Stimulated activated CD8-positive, alpha-beta memory T cell treated with anti-CD3 and anti-CD28 coated beads, Interleukin-7, amount 100 ng/mL, for 24 hours (primary cell): Measurements from ENCODE around the gene ZNF559.
"Not testable (repeated sequence)": the region's sequence is repeated elsewhere in the genome, so short reads cannot be mapped to it uniquely, and the experiment has no call there.

ENCODE experiments used
- DNase-seq: peaks from one replicate; pipeline ENCODE4 v3.0.0-alpha.2; 2020; ENCODE audit warnings: low read depth

Gene ZNF559

DNA sequence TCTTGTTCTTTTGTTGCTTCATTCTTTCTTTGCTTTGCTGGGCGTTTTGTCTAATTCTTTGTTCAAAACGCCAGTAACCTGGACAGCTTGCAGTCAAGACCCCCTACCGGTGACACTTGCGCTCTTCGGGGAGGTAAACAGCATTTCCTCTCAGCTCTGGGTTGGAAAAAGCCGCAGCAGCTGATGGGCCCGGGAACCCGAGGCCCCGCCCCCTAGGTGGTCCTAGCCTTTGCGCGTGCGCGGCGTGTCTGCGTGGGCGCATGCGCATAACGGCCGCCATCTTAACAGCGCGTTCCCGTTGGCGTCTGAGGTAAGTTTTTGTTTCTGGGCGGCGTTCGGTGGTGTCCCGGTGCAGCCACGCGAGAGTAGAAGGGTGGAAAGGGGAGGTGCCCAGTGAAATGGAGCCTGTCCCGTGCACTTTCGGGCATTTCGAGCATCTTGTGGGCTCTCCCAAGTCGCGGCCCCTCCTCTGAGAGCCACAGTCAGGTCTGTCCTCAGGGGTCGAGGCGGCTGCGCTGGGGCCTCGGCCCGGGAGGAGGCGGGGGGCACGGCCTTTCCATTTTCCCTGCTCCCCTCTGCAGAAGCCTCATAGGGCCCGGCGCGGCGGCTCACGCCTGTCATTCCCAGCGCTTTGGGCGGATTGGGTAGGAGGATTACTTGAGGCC, at the start of gene ZNF559:
TSS of gene ZNF559 (plus strand) at position 261 of the 665 bp plus-strand sequence. CDS start 14,371 bp downstream, outside the sequence.
- DNase-seq = peak; percentile 95

DNA sequence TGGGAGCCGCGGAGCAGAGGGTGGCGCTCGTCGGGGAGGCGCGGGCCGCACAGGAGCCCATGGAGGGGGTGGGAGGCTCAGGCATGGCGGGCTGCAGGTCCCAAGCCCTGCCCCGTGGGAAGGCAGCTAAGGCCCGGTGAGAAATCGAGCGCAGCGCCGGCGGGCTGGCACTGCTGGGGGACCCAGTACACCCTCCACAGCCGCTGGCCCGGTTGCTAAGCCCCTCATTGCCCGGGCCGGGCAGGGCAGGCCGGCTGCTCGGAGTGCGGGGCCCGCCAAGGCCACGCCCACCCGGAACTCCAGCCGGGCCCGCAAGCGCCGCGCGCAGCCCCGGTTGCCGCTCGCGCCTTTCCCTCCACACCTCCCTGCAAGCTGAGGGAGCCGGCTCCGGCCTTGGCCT, 40.5 kb upstream of the ZNF559 start:
- DNase-seq = not testable (repeated sequence)

DNA sequence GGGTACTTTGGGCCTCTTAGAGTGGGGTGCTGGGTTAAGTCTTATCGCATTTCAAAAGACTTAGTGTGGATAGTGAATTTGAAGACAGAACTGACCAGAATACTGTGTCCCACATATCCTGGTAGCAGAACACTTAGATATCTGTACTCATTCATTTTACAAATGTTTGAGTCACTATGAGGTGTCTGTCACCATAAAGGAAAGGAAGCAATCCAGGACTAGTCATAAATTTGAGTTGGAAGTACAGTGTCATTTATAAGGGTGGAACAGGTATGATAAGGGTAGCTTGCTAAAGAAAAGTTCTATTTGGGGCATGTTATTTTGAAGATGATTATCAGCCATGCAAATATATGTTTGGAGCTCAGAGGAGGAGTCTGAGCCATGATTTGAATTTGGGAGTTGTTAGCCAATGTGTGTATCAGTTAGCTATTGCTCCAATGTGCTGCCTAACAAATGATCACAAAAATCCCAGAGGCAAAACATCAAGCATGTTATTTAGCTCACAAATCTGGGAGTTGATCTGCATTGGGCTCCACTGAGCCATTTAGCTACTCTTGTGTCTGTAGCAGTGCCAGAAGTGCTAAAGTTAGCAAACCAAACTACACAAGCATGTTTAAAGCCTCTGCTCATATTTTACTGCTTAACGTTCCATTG, 34.6 kb upstream of the ZNF559 start:
- DNase-seq = no peak

DNA sequence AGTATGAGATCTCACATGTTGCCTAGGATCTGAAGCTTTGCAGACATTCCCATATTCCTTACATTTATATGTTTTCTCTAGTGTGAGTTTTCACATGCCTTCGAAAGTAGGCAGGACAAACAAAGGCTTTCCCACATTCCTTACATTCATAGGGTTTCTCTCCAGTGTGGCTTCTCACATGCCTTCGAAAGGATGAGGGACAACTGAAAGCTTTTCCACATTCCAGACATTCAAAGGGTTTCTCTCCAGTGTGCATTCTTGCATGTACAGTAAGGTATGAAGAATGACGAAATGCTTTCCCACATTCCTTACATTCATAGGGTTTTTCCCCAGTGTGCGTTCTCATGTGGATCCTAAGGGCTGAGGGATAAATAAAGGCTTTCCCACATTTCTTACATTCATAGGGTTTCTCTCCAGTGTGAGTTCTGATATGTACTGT, 28.5 kb upstream of the ZNF559 start:
- no peak for DNase-seq

DNA sequence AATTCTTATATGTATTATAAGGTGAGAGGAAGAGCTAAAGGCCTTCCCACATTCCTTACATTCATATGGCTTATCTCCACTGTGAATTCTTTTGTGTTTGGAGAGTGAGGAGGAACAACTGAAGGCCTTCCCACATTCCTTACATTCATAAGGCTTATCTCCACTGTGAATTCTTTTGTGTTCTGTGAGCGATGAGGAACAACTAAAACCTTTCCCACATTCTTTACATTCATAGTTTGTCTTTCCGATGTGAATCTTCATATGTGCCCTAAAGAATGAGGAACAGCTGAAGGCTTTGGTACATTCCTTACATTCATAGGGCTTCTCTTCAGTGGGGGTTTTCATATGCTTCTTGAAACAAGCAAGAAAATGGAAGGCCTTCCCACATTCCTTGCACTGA, 27.6 kb upstream of the ZNF559 start:
- DNase-seq = no peak

DNA sequence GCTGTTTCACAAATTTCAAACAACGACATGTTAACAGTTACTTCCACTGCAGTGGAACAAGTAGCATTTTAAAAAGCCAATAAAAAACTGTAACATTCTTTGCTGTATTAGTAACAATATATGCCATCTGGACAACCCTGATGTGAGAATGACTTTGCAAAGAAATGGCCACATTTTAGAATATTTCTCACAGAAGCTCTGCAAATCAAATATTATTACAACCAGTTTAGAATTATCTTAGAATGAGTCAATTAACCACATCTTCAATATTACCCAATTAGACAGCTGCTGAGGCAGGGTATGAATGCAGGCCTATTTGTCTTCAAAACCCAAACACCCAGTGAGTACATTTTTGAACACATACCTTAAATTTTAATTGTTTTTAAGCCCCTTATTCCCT, 17.5 kb upstream of the ZNF559 start:
- DNase-seq = no peak

DNA sequence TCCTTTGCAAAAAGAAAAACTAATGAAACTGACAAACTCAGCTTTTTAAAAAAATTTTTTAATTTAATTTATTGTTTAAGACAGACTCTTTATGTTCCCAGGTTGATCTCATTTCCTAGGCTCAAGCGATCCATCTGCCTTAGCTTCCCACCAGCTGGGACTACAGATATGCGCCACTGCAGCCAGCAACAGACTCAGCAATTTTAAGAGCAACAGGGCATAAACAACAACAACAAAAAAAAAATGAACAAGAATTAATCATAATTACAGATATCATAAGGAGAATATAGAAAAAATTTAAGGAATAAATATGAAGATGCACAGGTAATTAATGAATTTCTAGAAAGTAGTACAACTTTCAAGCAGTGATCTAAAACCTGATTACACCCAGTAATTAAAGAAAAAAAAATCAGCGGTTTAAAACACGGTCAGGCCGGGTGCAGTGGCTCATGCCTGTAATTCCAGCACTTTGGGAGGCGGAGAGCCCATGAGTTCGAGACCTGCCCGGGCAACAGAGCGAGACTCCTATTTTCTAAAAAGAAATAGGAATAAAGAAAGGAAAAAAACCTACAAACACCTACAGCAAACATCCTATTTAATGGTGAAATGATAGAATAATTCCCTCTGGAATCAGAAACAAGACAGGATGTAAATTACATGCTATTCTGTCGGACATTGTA, 15.7 kb upstream of the ZNF559 start:
- no peak for DNase-seq

DNA sequence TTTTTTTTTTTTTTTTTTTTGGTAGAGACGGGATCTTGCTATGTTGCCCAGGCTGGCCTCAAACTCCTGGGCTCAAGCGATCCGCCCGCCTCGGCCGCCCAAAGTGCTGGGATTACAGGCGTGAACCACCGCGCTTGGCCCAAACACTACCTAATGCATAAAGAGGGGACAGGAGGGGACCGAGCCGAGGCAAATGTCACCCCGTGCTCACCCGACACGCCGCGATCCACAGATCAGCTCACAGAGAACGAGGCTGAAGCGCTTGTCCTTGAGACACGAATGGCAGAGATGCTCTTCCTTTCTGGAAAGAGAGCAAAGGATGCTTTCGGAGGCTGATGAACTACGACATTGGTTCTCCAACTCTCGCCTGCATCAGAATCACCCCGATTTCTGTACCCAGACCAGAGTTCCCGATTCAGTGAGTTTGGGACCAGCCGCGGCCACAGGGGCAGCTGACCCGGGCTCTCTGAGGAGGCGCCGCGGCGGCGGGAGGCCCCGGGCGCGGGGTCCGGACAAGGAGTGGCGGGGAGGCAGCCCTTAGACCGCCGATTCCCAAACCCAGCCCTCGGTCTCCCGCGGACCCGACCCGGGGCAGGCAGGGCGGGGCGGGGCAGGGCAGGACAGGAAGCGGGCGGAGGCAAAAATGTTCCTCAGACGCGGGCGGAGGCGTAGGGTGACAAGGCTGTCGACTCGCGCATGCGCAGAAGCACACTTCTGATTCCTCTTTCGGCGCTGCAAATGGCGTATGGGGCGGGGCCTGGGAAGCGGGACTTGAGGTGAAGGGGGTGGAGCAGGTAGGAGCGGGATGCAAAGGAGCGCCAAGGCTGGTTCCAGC, 14.6 kb upstream of the ZNF559 start, which contains the start of gene ZNF699:
TSS of gene ZNF699 (minus strand) at position 700 of the 835 bp plus-strand sequence. CDS start 4,719 bp downstream, outside the sequence.
- peak; percentile 97 for DNase-seq

DNA sequence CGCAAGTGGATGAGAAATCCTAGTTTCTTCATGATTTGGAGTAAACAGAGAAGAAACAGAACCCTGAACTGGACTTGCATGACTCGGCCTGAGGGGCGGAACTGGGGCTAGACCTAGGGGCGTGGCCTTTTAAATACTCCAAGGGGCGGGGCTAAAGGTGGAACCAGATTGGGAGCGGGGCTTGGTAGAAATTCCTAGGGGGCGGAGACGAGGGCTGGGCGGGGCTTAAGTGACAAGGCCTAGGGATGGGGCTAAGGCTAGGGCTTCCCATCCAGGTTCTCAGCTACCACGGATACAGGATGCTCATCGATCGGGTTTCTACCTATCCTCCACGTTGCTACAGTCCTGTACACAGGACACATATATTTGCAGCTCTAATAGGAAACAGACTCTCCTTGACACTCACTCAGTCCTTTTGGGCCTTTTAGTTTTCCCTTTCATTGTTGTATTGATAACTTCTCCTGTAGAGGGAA, 14.0 kb upstream of the ZNF559 start:
- peak; percentile 74 for DNase-seq

DNA sequence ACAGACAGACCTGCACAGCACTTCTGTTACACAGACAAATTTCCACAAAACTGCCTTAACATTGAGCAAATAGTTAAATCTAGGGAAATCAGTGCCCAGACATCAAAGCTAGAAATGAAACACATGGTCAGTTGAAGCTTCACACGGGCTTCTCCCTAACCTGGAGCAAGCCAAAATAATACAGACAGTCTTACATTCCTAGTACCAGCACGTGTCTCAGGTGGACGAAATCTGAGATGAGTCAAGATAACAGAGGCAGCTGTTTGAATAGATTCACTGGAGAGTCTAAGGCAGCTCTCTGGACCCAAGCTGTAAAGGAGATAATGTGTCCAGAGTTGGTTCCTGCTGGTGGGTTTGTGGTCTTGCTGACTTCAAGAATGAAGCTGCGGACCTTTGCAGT, 10.2 kb upstream of the ZNF559 start:
- no peak for DNase-seq

DNA sequence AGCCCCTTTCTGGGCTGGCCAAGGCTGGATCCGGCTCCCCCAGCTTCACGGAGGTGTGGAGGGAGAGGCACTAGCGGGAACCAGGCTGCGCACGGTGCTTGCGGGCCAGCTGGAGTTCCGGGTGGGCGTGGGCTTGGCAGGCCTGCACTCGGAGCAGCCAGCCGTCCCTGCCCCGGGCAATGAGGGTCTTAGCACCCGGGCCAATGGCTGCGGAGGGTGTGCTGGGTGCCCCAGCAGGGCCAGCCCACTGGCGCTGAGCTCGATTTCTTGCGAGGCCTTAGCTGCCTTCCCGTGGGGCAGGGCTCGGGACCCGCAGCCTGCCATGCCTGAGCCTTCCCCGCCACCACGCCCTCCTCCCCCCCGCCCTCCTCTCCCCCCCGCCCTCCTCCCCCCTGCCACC, 2.6 kb upstream of the ZNF559 start:
- no peak for DNase-seq

DNA sequence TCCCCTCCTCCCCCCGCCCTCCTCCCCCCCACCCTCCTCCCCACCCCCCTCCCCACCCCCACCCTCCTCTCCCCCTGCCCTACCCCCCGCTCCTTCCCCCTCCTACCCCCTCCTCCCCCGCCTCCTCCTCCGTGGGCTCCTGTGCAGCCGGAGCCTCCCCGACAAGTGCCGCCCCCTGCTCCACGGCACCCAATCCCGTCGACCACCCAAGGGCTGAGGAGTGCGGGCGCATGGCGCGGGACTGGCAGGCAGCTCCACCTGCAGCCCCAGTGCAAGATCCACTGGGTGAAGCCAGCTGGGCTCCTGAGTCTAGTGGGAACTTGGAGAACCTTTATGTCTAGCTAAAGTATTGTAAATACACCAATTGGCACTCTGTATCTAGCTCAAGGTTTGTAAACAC, 2.2 kb upstream of the ZNF559 start:
- DNase-seq = not testable (repeated sequence)

DNA sequence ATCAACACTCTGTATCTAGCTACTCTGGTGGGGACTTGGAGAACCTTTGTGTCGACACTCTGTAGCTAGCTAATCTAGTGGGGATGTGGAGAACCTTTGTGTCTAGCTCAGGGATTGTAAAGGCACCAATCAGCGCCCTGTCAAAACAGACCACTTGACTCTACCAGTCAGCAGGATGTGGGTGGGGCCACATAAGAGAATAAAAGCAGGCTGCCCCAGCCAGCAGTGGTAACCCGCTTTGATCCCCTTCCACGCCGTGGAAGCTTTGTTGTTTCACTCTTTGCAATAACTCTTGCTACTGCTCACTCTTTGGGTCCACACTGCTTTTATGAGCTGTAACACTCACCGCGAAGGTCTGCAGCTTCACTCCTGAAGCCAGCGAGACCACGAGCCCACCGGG, 1.8 kb upstream of the ZNF559 start:
- not testable (repeated sequence) for DNase-seq

DNA sequence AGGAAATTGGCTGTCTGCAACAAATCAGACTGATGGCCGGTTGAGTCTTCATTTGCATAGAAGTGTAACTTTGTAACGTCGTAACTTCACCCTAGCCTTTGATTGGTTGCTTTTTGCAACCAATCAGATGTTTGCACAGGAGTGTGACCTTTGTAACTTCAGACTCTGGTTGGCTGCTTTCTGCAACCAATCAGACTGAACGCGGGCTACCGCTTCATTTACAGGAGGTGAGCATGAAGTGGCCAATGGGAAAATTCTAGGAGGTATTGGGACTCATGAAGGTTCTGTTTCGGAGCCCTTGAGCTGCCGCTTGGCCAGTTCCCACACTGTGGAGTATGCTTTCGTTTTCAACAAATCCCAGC, 441 bp upstream of the ZNF559 start:
- no peak for DNase-seq

DNA sequence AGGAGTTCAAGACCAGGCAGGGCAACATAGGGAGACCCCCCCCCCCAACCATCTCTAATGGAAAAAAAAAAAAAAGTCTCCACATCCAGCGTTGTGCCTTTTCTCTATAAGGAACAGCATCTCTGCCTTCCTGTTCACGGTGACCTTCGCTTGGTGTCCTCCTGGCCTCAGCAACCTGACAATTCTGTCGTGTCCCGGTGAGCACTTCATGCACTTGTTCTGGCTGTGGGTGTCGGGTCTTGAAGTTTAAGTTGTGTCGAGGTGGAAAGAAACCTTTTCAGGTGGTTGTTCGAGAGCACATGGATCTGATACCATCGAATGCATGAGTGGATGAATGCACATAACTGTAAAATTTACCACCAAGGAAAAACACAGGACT, 594 bp downstream of the ZNF559 start:
- no peak for DNase-seq

DNA sequence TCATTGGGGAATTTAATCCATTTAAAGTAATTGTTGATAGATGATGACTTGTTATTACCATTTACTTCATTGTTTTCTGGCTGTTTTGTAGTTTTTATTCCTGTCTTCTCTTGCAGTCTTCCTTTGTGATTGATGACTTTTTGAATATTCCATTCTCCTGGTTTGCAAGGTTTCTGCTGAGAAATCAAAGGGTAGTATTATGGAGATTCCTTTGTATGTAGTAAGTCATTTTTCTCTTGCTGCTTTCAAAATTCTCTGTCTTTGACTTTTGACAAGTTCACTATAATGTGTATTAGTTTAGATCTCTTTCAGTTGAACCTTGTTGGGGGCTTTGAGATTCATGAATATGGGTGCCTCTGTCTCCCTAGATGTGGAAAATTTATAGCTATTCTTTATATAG, 6.0 kb downstream of the ZNF559 start:
- no peak for DNase-seq

DNA sequence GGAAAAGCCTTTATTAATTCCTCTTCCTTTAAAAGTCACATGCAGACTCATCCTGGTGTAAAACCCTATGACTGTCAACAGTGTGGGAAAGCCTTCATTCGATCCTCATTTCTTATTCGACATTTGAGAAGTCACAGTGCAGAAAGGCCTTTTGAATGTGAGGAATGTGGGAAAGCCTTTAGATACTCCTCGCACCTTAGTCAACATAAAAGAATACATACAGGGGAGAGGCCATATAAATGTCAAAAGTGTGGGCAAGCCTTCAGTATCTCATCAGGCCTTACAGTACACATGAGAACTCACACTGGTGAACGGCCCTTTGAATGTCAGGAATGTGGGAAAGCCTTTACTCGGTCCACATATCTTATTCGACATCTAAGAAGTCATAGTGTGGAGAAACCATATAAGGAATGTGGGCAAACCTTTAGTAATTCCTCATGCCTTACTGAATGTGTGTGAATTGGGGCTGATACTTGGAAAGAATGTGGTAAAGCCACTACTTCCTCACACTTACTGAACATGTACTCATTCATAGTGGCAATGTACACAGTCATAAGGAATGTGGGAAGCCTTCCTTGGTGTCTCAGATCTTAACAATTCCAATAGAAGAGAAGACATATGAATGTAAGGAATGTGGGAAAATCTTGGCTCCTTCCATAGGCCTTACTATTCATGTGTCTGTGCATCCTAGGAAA, 18.8 kb downstream of the ZNF559 start:
- DNase-seq = no peak

DNA sequence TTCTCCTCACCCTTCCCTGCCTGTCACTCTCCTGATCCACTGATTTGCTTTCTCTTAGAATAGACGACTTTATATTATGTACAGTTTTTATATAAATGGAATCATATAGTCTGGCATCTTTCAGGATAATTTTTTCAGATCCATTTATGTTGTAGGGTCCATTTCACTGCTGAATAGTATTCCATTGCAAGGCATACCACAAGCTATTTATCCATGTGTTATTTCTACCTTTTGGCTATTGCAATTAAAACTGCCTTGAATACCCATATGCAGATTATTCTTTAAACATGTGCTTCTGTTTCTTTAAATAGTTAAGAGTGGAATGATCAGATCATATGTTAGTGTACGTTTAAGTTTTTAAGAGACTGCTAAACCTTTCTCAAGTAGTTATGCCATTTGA, 21.0 kb downstream of the ZNF559 start:
- DNase-seq = no peak

DNA sequence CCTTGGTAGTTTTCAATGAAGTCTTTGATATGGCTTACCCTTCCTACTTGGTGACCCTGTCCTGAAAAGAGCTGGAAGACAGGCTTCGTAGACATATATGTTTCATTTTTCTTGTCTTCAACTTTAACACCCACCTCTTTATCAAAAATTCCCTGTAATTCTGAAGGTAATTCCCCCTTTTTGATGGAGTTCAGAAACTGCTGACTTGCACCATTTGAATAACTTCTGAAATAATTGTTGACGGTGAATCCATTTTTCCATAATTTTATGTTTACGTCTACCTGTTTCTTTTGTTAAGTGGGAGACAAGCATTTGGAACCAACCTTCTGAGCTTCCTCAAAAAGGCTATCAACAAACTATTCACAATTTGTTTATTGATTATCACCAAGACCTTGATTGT, 24.3 kb downstream of the ZNF559 start:
- DNase-seq = no peak

DNA sequence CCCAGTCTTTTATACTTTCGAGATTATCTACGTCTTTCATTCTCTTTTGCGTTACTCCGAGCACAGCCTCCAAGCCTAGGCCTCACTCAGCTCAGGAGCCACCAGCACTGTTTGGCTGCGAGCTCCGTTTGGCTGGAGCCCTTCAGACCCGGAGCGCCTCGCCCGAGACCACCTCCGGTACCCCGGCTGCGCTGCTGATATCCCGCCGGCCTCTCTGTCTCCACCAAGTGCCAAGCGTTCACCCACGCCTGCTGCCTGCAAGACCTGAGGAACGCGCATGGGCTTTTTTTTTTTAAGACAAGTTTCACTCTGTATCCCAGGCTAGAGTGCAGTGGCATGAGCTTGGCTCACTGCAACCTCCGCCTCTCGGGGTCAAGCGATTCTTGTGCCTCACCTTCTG, 24.7 kb downstream of the ZNF559 start:
- no peak for DNase-seq

DNA sequence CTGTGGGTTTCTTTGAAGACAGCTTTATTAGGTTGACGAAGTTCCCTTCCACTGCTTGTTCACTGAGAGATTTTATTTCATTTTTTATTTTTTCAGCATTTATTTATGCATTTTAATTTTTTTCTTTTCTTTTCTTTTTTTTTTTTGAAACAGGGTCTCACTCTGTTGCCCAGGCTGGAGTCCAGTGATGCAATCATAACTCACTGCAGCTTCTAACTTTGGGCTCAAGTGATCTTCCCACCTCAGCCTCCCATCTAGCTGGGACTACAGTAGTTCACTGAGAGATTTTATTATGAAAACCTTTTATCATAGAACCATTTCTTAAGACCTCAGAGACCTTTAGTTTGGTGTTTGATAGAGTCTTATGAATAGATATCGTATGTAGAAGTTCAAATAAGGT, 28.5 kb downstream of the ZNF559 start:
- no peak for DNase-seq

DNA sequence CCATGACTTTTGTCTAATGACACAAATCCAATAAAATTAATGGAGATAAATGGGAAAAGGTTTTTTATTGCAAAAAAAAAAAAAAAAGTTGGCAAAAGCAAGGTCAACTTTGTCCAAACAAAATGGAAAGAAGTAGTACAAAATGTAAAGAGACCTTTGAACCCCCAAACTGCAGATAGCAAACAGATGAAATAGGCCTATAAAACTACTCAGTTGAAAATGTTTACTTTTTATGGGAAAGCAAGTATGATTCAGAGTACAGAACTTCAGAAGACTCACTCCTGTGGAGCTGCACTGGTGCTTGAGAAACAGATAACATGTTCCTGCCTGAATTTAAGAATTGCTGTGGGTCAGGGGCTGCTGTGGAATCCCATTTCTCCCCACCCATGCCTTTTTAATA, 29.0 kb downstream of the ZNF559 start:
- DNase-seq = no peak
